HG02840 (cell line): ENCODE measurements around the gene ATP12A.

Source experiments
- ATAC-seq: cut with Tn5 transposase; IDR thresholded peaks from one replicate; pipeline ENCODE4 v1.9.1; 2021; ENCODE audit warnings: mild to moderate bottlenecking, moderate library complexity, moderate number of reproducible peaks; ENCODE audit not compliant: unreplicated experiment, low FRiP score

The ATP12A gene

DNA sequence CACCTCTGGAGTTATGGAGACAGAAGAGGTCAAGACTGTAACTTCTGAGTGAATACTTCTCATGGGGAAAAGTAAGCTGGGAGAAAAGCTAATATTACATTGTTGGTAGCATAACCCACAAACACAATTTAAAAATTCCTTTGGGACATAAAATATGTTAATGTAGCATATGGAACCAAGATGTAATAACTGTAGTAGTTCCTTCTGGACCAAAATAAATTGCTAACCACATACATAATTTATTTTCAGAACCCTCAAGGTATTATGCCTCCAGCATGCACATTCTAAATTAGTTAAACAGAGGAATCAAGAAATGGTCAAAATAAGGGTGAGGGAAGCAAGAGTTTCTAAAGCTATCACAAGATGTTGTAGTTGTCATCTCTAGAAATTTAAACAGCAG is 79.0 kb downstream of the ATP12A start:
- ATAC-seq: no peak
